ENCODE results near the gene PTCH2.
"Not testable (repeated sequence)": the region's sequence is repeated elsewhere in the genome, so short reads cannot be mapped to it uniquely, and the experiment has no call there.

Gene PTCH2

DNA sequence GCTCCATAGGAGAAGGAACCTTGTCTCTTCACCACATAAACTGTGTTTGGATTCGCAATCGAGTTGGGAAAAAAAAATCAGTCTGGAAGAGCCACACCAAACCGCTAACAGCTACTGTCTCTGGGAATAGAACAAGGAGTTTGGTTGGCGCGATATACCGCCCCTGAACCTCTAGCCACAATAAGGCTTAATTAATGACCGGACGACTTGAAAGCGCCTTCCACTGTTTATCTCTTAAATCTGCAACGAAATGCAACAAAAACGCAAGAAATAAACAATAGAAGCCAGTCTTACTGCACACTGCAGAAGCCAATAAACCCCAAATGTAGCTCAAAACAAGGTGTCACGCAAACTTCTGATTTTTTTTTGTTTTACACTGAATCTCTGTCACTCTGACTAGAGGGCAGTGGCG, 23.9 kb downstream of the PTCH2 start:
- DNase-seq = no peak

DNA sequence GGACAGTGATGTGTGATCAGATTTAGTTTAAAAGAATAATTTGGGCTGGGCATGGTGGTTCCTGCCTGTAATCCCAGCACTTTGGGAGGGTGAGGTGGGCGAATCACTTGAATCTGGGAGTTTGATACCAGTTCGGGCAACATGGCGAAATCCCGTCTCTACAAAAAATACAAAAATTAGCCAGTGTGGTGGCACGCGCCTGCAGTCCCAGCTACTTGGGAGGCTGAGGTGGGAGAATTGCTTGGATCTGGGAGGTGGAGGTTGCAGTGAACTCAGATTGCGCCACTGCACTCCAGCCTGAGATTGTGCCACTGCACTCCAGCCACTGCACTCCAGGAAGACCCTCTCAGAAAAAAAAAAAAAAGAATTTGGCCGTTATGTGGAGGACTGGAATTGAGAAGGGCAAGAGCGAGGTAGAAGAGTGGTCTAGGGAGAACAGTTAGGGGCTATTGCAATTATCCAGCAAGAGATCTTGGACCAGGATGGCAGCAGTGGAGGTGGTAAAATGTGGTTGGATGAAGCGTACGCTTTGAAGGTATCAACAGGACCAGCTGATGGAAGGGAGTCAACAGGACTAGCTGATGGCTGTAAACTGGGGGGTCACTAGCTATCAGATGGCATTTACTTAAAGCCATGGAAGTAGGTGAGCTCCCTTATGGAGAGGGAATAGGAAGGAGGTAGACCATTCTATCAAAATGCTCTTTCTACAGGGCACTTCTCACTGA, 25.1 kb downstream of the PTCH2 start:
- DNase-seq = no peak

DNA sequence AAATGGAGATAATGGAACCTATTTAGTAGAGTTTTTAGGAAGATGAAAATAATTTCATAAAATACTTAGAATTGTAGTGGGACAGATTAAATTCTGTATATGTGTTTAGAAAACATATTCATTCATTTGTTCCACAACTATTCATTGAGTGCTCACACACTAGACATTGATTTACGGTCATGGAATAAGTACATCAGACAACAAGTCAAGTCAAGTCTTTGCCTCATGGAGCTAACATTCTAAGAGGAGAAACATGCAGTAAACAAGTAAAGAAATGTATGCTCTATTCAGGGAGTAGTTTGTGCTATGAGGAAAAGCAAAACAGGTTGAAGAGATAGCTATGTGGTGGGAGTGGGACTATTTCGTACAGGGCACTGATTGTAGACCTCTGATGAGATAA, 25.7 kb downstream of the PTCH2 start:
- DNase-seq = no peak

DNA sequence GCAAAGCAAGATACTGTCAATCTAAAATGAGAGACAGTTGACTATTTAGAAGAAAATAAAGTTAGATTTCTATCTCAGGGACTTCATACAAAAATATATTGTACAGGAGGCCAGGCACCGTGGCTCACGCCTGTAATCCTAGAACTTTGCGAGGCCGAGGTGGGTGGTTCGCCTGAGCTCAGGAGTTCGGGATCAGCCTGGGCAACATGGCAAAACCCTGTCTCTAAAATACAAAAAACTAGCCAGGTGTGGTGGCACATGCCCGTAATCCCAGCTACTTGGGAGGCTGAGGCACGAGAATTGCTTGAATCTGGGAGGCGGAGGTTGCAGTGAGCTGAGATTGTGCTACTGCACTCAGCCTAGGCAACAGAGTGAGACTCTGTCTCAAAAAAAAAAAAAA, 27.1 kb downstream of the PTCH2 start:
- DNase-seq = not testable (repeated sequence)

- DNase-seq = no peak
These were observed 30.1 kb downstream of the PTCH2 start for GRCh38 chr1:44812822-44813543.

- DNase-seq = no peak
These were observed 31.8 kb downstream of the PTCH2 start for GRCh38 chr1:44811234-44811633.

GRCh38 chr1:44810762-44811105, 32.3 kb downstream of the PTCH2 start:
- DNase-seq = not testable (repeated sequence)

GRCh38 chr1:44810101-44810761, 32.8 kb downstream of the PTCH2 start:
- DNase-seq = no peak

DNA sequence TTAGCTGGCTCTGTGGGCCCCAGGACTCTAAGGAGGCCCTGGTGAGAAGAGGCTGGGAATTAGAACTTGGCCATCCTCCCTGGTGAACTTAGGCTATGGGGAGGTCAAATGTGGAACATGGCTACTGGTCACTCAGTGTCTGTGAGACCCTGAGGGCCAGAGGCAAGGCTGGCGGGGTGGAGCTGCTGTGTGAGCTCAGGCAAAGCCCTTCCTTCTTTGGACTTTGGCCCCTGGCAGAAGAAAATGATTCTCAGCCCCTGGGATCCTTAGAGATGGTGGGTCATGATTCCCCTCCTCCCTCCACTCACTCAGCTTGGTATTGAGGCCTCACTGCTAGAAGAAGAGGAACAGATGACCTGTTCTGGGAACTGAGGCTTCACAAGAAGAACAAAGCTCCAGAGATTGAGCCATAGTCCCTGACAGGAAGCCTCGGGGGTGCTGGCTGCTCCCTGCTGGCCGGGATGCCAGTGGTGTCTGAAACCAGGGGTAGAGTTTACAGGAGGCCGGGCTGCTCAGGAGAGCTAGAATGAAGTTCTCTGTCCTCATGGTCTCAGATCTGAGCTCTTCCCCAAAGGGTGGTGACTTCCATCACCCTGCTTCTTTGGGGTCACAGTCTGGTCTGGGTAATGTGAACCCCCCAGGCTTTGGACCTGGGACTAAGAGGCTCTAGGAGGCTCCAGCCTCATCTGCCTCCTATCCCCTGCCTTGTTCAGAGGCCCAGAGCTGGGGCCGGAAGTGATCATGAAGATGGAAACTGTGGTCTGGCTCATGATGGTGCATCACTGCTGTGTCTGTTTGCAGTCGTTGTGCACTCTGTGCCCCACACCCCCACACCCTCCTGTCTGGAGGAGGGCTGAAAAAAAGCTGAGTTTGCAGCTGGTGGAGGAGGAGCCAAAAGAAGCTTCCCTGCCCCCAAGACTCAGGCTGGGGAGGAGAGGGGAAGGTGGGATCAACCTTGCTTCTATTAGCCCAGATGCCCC, 33.8 kb downstream of the PTCH2 start:
- no peak for DNase-seq

DNA sequence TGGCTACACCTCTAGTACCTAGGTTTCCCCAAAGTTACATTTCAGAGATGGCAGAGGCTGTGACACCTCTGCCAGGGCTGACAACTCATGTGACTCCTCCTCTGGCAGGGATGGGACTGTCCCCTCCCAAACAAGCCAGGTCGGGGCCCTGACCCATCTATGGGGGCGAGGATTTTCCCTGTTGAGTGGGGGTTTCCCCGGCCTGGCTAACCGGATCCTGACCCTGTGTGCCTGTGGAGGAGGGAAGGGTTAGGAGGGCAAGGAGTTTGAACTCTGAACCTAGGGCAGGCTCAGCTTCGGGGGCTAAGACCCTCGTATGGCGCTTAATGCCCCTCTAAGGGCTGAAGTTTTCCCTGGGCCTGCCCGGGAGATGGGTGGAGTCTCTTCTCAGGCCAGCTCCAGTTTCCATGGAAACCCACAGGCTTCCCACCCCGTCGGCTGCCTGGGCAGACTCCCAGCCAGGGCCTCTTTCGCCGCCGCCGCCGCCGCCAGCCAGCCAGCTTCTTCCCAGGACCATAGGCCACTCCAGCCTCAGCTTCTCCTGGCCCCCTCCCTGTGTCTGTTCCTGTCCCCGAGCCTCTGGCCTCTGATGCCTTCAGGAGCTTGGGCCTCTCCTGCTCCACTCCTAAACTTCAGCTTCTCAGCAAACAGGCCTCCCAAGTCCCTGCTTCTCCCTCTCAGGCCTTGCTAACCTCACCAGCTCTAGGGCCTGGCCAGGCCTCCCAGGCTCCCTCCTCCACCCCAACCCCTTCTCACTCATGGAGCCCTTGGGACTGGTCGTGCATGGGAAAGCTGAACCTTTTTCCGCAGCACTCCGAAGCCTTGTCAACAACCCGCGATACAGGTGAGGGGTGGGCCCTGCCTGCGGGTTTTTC, 34.8 kb downstream of the PTCH2 start, which contains the start of gene BTBD19:
Gene BTBD19 (plus strand): TSS at position 461 of the 875 bp plus-strand sequence. CDS start 298 bp downstream, at position 759.
- DNase-seq = no peak

- no peak for DNase-seq
These were observed 35.5 kb downstream of the PTCH2 start for GRCh38 chr1:44807364-44808062.

DNA sequence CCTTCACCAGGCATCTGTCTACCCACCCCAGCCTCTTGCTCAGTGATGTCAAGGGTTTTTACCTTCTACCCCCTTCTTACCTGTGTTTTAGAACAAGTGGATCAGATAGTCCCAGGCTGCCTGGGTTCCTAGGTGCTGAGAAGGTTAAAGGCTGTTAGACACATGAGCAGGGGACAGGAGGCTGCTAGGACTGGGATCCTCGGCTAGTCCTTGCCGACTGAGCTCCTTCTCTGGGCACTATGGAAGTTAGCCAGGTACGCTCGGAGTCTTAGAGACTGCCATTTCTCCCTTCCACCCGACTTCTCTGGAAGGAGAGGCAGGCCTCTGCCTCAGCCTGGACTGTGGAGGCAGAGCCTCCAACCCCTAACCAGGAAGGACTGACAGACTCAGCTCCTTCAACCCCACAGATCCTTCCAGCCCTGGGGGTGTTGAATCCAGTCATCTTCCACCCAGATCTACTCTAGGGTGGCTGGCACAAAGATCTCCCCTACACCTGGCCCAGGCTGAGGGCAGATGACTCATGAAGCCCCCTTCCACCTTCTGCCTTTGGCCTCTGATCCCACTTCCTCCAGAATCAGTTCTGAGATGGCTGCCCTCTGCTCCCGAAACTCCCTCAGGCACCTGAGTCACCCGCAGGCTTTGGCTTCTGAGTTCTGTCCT, 36.2 kb downstream of the PTCH2 start, which contains the start of gene DYNLT4:
Gene DYNLT4 (minus strand): TSS at position 648 of the 660 bp plus-strand sequence. CDS start 683 bp downstream, outside the sequence.
- DNase-seq = no peak

- DNase-seq = no peak
These were observed 36.9 kb downstream of the PTCH2 start for GRCh38 chr1:44806025-44806703.

DNA sequence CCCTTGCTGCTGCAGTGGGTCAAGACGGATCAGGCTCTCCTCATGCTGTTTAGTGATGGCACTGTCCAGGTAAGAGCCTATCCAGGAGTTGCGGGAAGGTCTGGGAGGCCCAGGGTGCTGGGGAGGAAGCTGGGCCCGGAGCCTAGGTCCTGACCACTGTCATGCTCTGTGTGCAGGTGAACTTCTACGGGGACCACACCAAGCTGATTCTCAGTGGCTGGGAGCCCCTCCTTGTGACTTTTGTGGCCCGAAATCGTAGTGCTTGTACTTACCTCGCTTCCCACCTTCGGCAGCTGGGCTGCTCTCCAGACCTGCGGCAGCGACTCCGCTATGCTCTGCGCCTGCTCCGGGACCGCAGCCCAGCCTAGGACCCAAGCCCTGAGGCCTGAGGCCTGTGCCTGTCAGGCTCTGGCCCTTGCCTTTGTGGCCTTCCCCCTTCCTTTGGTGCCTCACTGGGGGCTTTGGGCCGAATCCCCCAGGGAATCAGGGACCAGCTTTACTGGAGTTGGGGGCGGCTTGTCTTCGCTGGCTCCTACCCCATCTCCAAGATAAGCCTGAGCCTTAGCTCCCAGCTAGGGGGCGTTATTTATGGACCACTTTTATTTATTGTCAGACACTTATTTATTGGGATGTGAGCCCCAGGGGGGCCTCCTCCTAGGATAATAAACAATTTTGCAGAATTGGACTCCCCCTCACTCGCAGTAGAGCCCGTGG, 37.6 kb downstream of the PTCH2 start:
- DNase-seq = no peak

GRCh38 chr1:44803312-44804095, 39.5 kb downstream of the PTCH2 start:
- no peak for DNase-seq

- DNase-seq = no peak
These were observed 40.1 kb downstream of the PTCH2 start for GRCh38 chr1:44803062-44803311.

DNA sequence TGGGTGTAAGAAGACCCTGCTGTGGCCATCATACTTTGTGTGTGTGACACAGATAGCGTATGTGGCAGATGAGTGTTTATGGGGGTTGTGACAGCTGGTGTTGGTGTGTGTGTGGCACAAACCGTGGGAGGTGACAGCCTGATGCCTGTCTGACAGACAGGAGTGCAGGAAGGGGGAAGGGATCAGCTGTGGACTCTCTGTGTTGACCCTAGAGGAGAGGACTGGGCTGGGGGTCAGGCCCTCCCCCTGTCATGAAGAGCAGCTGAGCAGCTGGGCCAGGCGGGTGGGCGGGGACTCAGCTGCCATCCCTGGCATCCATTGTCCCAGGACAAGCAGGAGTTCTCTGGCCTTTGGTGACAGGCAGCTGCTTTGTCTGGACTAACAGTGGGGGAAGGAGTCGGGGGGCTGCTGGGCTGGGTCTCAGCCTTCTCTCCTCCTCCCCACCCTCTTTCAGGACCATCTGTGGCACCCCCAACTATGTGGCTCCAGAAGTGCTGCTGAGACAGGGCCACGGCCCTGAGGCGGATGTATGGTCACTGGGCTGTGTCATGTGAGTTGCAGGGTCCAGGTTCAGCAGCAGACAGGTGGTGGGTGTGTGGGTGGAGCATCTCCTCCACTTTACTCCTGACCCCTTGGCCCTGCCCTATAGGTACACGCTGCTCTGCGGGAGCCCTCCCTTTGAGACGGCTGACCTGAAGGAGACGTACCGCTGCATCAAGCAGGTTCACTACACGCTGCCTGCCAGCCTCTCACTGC, 40.6 kb downstream of the PTCH2 start:
- DNase-seq = no peak

All from NCI-H1092 treated with DMSO at 0.1 percent for 48 hours (cell line).